ENCODE results near the gene CACTIN. TPM values are rescaled to one million over a fixed set of nuclear protein-coding genes. Genes with fewer than 3 reads are reported as not detected.

Gene CACTIN
- total and polyA plus RNA-seq, 4 donors = 16.7 to 23.4 (median 18.7) TPM

GRCh38 chr19:3605361-3605760 is 21.2 kb downstream of the CACTIN start:
- Histone ChIP-seq H3K27ac (ENCODE audit: low read depth in 1 of 2, low read length in 1 of 2) (no peak overlapping the region), H3K9me3 (ENCODE audit: control insufficient read depth in 4 of 4, insufficient read depth in 3 of 4, low read length in 3 of 4) (no peaks in the 10 kb centered on the region), H3K27me3 (ENCODE audit: control insufficient read depth in 3 of 3, insufficient read depth in 3 of 3, low read length in 2 of 3) (peaks cover 0 to 15% (median 0%) of the 10 kb centered on the region in 3 donors), H3K9ac (ENCODE audit: insufficient read depth in 1 of 2, low read length in 2 of 2) (peak overlapping the region in 1 of 2 donors; percentile 14), H3K36me3 (ENCODE audit: control insufficient read depth in 4 of 4, insufficient read depth in 4 of 4, low read length in 4 of 4) (peaks cover 0 to 4% (median 0%) of the 10 kb centered on the region in 4 donors), H3K4me1 (ENCODE audit: control insufficient read depth in 5 of 5, insufficient read depth in 5 of 5, low read length in 5 of 5) (peaks cover 0 to 39% (median 11%) of the 10 kb centered on the region in 5 donors), H3K4me3 (peak overlapping the region; percentile 20)
- no peak for DNase-seq
- 47 to 56% methylated on average over 3 of the region's 3 CpGs for WGBS, 2 donors
- TF ChIP-seq CTCF (IDR thresholded peaks at IDR 0.05; ENCODE audit: control extremely low read depth, extremely low read depth) = no peak
- ATAC-seq (ENCODE audit: insufficient read depth, low FRiP score) = no peak

- Histone ChIP-seq H3K4me1 (ENCODE audit: control insufficient read depth in 5 of 5, insufficient read depth in 5 of 5, low read length in 5 of 5) (peaks cover 0 to 35% (median 11%) of the 10 kb centered on the region in 5 donors), H3K9me3 (ENCODE audit: control insufficient read depth in 4 of 4, insufficient read depth in 3 of 4, low read length in 3 of 4) (no peaks in the 10 kb centered on the region), H3K4me3 (peak overlapping the region; percentile 20), H3K27ac (ENCODE audit: low read depth in 1 of 2, low read length in 1 of 2) (no peak overlapping the region), H3K36me3 (ENCODE audit: control insufficient read depth in 4 of 4, insufficient read depth in 4 of 4, low read length in 4 of 4) (peaks cover 0 to 4% (median 0%) of the 10 kb centered on the region in 4 donors), H3K27me3 (ENCODE audit: control insufficient read depth in 3 of 3, insufficient read depth in 3 of 3, low read length in 2 of 3) (peaks cover 0 to 15% (median 0%) of the 10 kb centered on the region in 3 donors), H3K9ac (ENCODE audit: insufficient read depth in 1 of 2, low read length in 2 of 2) (no peak overlapping the region)
- DNase-seq = no peak
- 10 to 35% methylated on average over 11 of the region's 11 CpGs for WGBS, 2 donors
- TF ChIP-seq CTCF (IDR thresholded peaks at IDR 0.05; ENCODE audit: control extremely low read depth, extremely low read depth) = no peak
- no peak for ATAC-seq (ENCODE audit: insufficient read depth, low FRiP score)
These were observed 21.6 kb downstream of the CACTIN start for GRCh38 chr19:3604987-3605343.

- peaks cover 0 to 2% (median 0%) of the 10 kb centered on the region in 4 donors for H3K9me3 ChIP-seq (ENCODE audit: control insufficient read depth in 4 of 4, insufficient read depth in 3 of 4, low read length in 3 of 4)
- no peak overlapping the region for H3K4me3 ChIP-seq
- no peak for TF ChIP-seq CTCF (IDR thresholded peaks at IDR 0.05; ENCODE audit: control extremely low read depth, extremely low read depth)
- peaks cover 0 to 33% (median 11%) of the 10 kb centered on the region in 5 donors for H3K4me1 ChIP-seq (ENCODE audit: control insufficient read depth in 5 of 5, insufficient read depth in 5 of 5, low read length in 5 of 5)
- H3K27me3 ChIP-seq (ENCODE audit: control insufficient read depth in 3 of 3, insufficient read depth in 3 of 3, low read length in 2 of 3) = peaks cover 0 to 15% (median 0%) of the 10 kb centered on the region in 3 donors
- ATAC-seq (ENCODE audit: insufficient read depth, low FRiP score) = no peak
- no peak for DNase-seq
- peak overlapping the region in 1 of 2 donors; percentile 52 for H3K27ac ChIP-seq (ENCODE audit: low read depth in 1 of 2, low read length in 1 of 2)
- peaks cover 0 to 4% (median 0%) of the 10 kb centered on the region in 4 donors for H3K36me3 ChIP-seq (ENCODE audit: control insufficient read depth in 4 of 4, insufficient read depth in 4 of 4, low read length in 4 of 4)
- H3K9ac ChIP-seq (ENCODE audit: insufficient read depth in 1 of 2, low read length in 2 of 2) = no peak overlapping the region
- 64 to 72% methylated on average over 27 of the region's 27 CpGs for WGBS, 2 donors
These were observed 22.2 kb downstream of the CACTIN start for GRCh38 chr19:3604227-3604986.
